AG10803 (cell line): Measurements from ENCODE around the gene SEMA6C.

Source experiments
- DNase-seq: peaks from one replicate; pipeline ENCODE4 v3.0.0; 2010; ENCODE audit warnings: low read depth
- H3K4me3 ChIP-seq: 2 replicates; pipeline ENCODE4 v1.5.1; 2011; ENCODE audit warnings: mild to moderate bottlenecking, low read length, control low read depth
- TF ChIP-seq, protein P1 (sequence below): conservative IDR thresholded peaks from 2 replicates; pipeline ENCODE4 v1.5.1; 2011; ENCODE audit warnings: mild to moderate bottlenecking, low read length, control low read depth, inconsistent platforms

SEMA6C gene

DNA sequence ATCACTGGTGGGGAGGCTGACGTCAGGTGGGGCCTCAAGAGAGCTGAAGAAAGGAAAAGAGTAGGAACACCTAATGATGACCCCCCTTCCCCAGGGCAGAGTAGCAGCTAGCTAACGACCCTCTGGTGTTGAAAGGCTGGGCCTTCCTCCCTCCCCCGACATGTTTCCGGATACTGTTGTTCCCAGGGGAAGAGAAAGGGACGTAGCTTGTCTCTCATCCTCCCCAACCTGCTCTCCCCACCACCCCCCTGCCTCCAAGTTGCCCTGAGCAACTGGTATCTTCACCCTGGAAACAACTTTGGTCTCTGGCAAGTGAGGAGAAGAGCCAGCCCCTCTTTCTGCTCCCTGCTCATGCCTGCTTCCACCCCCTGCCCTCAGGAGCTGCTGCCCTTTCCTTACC lies 2.4 kb downstream of the SEMA6C start:
- no peak for DNase-seq
- TF ChIP-seq, protein P1, sequence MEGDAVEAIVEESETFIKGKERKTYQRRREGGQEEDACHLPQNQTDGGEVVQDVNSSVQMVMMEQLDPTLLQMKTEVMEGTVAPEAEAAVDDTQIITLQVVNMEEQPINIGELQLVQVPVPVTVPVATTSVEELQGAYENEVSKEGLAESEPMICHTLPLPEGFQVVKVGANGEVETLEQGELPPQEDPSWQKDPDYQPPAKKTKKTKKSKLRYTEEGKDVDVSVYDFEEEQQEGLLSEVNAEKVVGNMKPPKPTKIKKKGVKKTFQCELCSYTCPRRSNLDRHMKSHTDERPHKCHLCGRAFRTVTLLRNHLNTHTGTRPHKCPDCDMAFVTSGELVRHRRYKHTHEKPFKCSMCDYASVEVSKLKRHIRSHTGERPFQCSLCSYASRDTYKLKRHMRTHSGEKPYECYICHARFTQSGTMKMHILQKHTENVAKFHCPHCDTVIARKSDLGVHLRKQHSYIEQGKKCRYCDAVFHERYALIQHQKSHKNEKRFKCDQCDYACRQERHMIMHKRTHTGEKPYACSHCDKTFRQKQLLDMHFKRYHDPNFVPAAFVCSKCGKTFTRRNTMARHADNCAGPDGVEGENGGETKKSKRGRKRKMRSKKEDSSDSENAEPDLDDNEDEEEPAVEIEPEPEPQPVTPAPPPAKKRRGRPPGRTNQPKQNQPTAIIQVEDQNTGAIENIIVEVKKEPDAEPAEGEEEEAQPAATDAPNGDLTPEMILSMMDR: no peak
- H3K4me3 ChIP-seq: no peak overlapping the region

DNA sequence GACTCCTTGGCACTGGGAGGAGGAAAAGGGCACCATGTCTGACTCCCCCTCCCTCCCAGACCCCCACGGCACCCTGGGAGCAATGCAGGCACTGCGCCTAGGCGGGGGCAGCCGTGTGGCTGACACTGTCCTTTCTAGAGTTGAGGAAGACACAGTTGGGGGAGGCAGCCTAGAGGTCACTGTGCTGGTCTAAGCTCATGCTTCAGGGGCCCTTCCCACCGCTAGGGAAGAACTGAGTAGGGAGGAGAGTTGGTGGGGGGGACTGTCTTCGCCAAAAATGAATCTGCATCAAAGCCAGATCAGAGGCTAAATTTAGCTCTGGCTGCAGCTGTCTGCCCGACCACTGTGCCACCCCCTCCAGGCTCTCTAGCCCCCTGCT lies 3.4 kb downstream of the SEMA6C start:
- TF ChIP-seq, protein P1: no peak
- no peak overlapping the region for H3K4me3 ChIP-seq
- no peak for DNase-seq

GRCh38 chr1:151142411-151143056 lies 3.9 kb downstream of the SEMA6C start:
- TF ChIP-seq, protein P1: no peak
- DNase-seq: no peak
- no peak overlapping the region for H3K4me3 ChIP-seq

DNA sequence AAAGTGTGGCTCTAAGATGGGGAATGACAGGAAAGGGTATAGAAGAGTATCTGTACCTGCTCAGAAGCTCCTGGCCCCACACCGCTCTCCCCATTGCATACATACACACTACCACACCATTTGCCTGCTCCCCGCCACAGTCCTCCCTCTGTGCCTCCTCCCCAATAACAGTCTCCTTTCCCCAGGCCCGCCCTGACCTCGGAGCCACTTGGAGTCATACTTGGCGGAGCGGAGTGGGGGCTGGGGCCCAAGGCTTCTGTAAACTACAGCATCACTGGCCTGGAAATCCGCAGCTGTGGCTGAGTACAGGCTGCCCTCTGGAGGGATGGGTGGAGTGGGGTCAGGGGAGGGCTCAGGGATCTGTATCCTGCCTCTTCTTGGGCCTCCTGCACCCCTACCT lies 8.6 kb downstream of the SEMA6C start:
- TF ChIP-seq, protein P1: no peak
- no peak overlapping the region for H3K4me3 ChIP-seq
- no peak for DNase-seq

DNA sequence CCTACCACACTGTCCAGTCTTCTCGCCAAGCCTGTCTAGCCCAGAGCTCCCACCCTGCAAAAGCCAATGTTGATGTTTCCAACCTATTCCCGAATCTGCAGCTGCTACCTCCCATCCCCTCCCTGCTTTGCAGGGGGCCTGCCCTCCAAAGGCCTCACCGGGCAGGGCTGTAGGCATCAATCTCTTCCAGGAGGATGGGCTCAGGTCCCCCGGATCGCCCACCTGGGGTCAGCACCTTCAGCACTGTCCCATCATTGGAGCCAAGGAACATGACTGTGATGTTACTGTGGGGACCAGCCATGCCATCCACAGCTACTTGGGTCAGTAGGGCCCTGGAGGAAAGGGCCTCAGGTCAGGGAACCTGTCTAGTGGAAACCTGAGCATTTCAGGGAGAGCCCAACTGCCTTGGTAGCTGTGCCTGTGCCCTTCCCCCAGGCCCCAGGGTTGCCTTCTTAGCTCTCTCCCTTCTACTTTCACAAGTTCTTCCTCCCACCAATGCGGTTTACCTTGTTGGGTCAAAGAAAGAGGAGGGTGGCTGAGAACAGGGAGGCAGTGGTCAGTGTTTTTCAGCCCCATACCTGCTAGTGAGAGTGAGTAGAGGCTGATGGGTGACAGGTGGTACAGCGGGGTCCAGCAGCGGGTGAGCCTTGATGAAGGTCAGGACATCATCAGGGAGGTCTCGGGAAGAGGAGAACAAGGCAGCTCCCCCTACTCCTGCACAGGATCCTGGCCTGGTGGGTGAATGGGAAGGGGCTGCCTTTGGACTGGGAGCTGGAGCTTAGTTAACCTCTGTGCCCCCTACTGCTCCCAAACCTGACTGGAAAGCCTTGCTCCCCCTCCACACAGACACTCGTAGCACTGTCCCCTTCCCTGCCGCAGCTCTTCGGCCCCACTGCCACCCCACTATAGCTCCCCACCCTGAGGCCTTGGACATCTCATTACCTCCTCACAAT lies 10.7 kb downstream of the SEMA6C start:
- no peak overlapping the region for H3K4me3 ChIP-seq
- DNase-seq: no peak
- TF ChIP-seq, protein P1: no peak

DNA sequence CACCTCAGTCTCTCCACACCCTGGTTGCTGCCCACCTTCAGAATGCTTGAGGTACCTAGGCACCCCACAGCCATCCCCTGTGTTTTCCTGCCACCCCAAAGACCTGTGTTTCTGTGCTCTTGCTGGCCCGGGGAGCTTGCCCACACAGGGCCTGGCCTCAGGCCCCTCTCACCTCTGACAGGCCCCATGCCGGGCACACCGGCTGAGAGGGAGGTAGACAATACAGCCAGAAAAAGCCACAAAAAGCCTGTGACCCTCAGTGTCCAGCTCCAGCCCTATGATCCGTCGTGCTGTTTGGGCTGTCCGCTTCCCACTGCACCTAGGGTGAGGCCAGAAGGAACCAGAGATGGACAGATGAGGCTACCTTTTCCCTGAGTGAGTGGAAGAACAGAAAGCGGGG lies 11.4 kb downstream of the SEMA6C start:
- DNase-seq: no peak
- H3K4me3 ChIP-seq: no peak overlapping the region
- TF ChIP-seq, protein P1: no peak

DNA sequence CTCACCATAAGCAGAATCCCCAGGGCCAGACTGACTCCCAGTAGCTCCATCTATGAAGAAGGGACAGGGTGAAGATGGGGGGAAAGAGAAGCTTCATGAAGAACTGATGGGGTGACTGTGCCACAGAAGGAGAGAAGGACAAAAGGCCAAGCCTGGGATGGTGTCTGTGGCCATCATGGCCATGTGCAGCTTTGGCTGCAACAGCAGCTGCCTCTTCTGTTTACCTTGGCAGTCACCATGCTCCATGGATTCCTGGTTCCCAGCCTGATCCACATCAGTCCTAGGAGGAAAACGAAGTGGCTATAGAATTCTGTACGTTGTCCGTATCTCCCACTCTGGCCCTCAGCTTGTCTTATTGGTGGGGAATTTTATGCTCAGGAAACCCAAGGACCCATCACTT lies 12.0 kb downstream of the SEMA6C start:
- no peak overlapping the region for H3K4me3 ChIP-seq
- TF ChIP-seq, protein P1: no peak
- DNase-seq: no peak
